CD4-positive, CD25-positive, alpha-beta regulatory T cell (primary cell): ENCODE results near the gene MYH14. TPM values are rescaled to one million over a fixed set of nuclear protein-coding genes. Genes with fewer than 3 reads are reported as not detected.

ENCODE experiments used
- ATAC-seq, 2 donors: fragments of 150-1000 bp; cut with Tn5 transposase; one replicate each; pipeline ENCODE4 v1.10.0; 2021; ENCODE audit warnings: low read depth in 2 of 2, moderate number of reproducible peaks in 2 of 2, moderate library complexity in 1 of 2
- DNase-seq, 3 donors: peaks; one replicate each; pipeline versions ENCODE4 v3.0.0 to v3.0.0-alpha.2; 2012 to 2022; ENCODE audit warnings: mixed read lengths in 1 of 3
- H3K27ac ChIP-seq: one replicate; pipeline ENCODE4 v1.7.0; 2013; ENCODE audit warnings: mild to moderate bottlenecking, low read length; ENCODE audit not compliant: insufficient read depth, poor library complexity, severe bottlenecking
- H3K27me3 ChIP-seq: one replicate; pipeline ENCODE4 v1.7.0; 2013; ENCODE audit warnings: low read length; ENCODE audit not compliant: control insufficient read depth, insufficient read depth
- H3K36me3 ChIP-seq: one replicate; pipeline ENCODE4 v1.7.0; 2013; ENCODE audit warnings: mild to moderate bottlenecking, low read length, moderate library complexity; ENCODE audit not compliant: control insufficient read depth, insufficient read depth
- H3K4me1 ChIP-seq: 2 replicates; pipeline ENCODE4 v1.7.0; 2013; ENCODE audit warnings: mild to moderate bottlenecking, low read length; ENCODE audit not compliant: insufficient read depth, control insufficient read depth, poor library complexity, severe bottlenecking
- H3K4me3 ChIP-seq: one replicate; pipeline ENCODE4 v1.7.0; 2013; ENCODE audit warnings: low read depth, mild to moderate bottlenecking, low read length, moderate library complexity
- H3K9me3 ChIP-seq, 2 experiments: 1 replicate in 1 of 2; 2 replicates in 1 of 2; pipeline ENCODE4 v1.7.0; 2013; ENCODE audit warnings: low read length in 2 of 2, mild to moderate bottlenecking in 1 of 2, moderate library complexity in 1 of 2; ENCODE audit not compliant: control insufficient read depth in 2 of 2
- H3K27ac Mint-ChIP-seq, 3 donors: one replicate each; pipeline ENCODE4 v1.8.0; 2020 to 2022; ENCODE audit warnings: mild to moderate bottlenecking in 3 of 3, mixed read lengths in 3 of 3, moderate library complexity in 2 of 3
- H3K27me3 Mint-ChIP-seq: one replicate; pipeline ENCODE4 v1.8.0; 2022; ENCODE audit warnings: mild to moderate bottlenecking, mixed read lengths
- H3K36me3 Mint-ChIP-seq: one replicate; pipeline ENCODE4 v1.8.0; 2020; ENCODE audit warnings: mixed read lengths
- H3K4me1 Mint-ChIP-seq, 4 donors: one replicate each; pipeline ENCODE4 v1.8.0; 2020 to 2022; ENCODE audit warnings: mixed read lengths in 4 of 4, mild to moderate bottlenecking in 1 of 4
- H3K4me3 Mint-ChIP-seq, 4 donors: one replicate each; pipeline ENCODE4 v1.8.0; 2020 to 2022; ENCODE audit warnings: mild to moderate bottlenecking in 4 of 4, mixed read lengths in 4 of 4, moderate library complexity in 3 of 4
- H3K9me3 Mint-ChIP-seq, 7 donors: one replicate each; pipeline ENCODE4 v1.8.0; 2020 to 2022; ENCODE audit warnings: mixed read lengths in 7 of 7, mild to moderate bottlenecking in 3 of 7, moderate library complexity in 2 of 7
- polyA plus RNA-seq, 4 donors: library from polyadenylated mRNA; unstranded; fragments of 300-500 nt; fragmentation: Illumina TruSeq; gene quantifications; one replicate each; pipeline ENCODE4 v1.2.3, GENCODE V29; 2021
- total RNA-seq: library from RNA; stranded (reverse); gene quantifications from one replicate; pipeline ENCODE4 v1.2.3, GENCODE V29; 2022

MYH14 gene
- total and polyA plus RNA-seq, 5 donors from 2014 or later: not detected

- peaks cover 13% of the 10 kb centered on the region for H3K27me3 Mint-ChIP-seq
- no peak overlapping the region for H3K27ac Mint-ChIP-seq
Observed at GRCh38 chr19:50192463-50193211, 10.8 kb upstream of the MYH14 start.

GRCh38 chr19:50195224-50195623 is 8.2 kb upstream of the MYH14 start:
- H3K36me3 Mint-ChIP-seq: peaks cover 5% of the 10 kb centered on the region
- peak overlapping the region in 1 of 4 donors; percentile 69 for H3K4me3 Mint-ChIP-seq
- ATAC-seq (no peak), DNase-seq (no peak)
- H3K27me3 Mint-ChIP-seq: peaks cover 22% of the 10 kb centered on the region
- peaks cover 0 to 2% (median 0%) of the 10 kb centered on the region in 4 donors for H3K4me1 Mint-ChIP-seq
- H3K4me1 ChIP-seq: no peaks in the 10 kb centered on the region
- H3K9me3 ChIP-seq: no peaks in the 10 kb centered on the region
- peaks cover 0 to 7% (median 2%) of the 10 kb centered on the region in 7 donors for H3K9me3 Mint-ChIP-seq
- no peak overlapping the region for H3K27ac Mint-ChIP-seq
- no peak overlapping the region for H3K27ac ChIP-seq
- no peaks in the 10 kb centered on the region for H3K27me3 ChIP-seq
- H3K4me3 ChIP-seq: no peak overlapping the region
- no peaks in the 10 kb centered on the region for H3K36me3 ChIP-seq

More at GRCh38 chr19:50192463-50193211, 10.8 kb upstream of the MYH14 start:
- peaks cover 0 to 6% (median 2%) of the 10 kb centered on the region in 7 donors for H3K9me3 Mint-ChIP-seq
- DNase-seq (no peak), ATAC-seq (no peak)
- H3K36me3 Mint-ChIP-seq: peaks cover 5% of the 10 kb centered on the region
- Histone ChIP-seq H3K4me3 (no peak overlapping the region), H3K4me1 (no peaks in the 10 kb centered on the region), H3K27ac (no peak overlapping the region), H3K9me3 (no peaks in the 10 kb centered on the region), H3K27me3 (no peaks in the 10 kb centered on the region), H3K36me3 (no peaks in the 10 kb centered on the region)
- peaks cover 0 to 2% (median 0%) of the 10 kb centered on the region in 4 donors for H3K4me1 Mint-ChIP-seq
- H3K4me3 Mint-ChIP-seq: no peak overlapping the region

- ATAC-seq (no peak), DNase-seq (no peak)
- H3K27me3 ChIP-seq: no peaks in the 10 kb centered on the region
- H3K9me3 ChIP-seq: no peaks in the 10 kb centered on the region
- Mint-ChIP-seq H3K27me3 (peaks cover 16% of the 10 kb centered on the region), H3K4me3 (no peak overlapping the region), H3K4me1 (peaks cover 0 to 2% (median 0%) of the 10 kb centered on the region in 4 donors), H3K36me3 (peaks cover 5% of the 10 kb centered on the region), H3K9me3 (peaks cover 0 to 8% (median 2%) of the 10 kb centered on the region in 7 donors), H3K27ac (no peak overlapping the region)
- H3K4me1 ChIP-seq: no peaks in the 10 kb centered on the region
- no peaks in the 10 kb centered on the region for H3K36me3 ChIP-seq
- H3K4me3 ChIP-seq: no peak overlapping the region
- H3K27ac ChIP-seq: no peak overlapping the region
Observed at GRCh38 chr19:50196322-50196932, 7.0 kb upstream of the MYH14 start.

GRCh38 chr19:50197348-50197747 is 6.1 kb upstream of the MYH14 start:
- Mint-ChIP-seq H3K27me3 (peaks cover 21% of the 10 kb centered on the region), H3K9me3 (peaks cover 0 to 10% (median 5%) of the 10 kb centered on the region in 7 donors), H3K4me1 (peaks cover 0 to 2% (median 0%) of the 10 kb centered on the region in 4 donors), H3K36me3 (peaks cover 5% of the 10 kb centered on the region), H3K27ac (no peak overlapping the region), H3K4me3 (no peak overlapping the region)
- ATAC-seq (no peak), DNase-seq (no peak)
- Histone ChIP-seq H3K36me3 (no peaks in the 10 kb centered on the region), H3K27me3 (no peaks in the 10 kb centered on the region), H3K4me1 (no peaks in the 10 kb centered on the region), H3K27ac (no peak overlapping the region), H3K4me3 (no peak overlapping the region), H3K9me3 (no peaks in the 10 kb centered on the region)

- H3K4me3 ChIP-seq: no peak overlapping the region
- Mint-ChIP-seq H3K27ac (no peak overlapping the region), H3K27me3 (peaks cover 22% of the 10 kb centered on the region), H3K9me3 (peaks cover 0 to 8% (median 2%) of the 10 kb centered on the region in 7 donors), H3K36me3 (no peaks in the 10 kb centered on the region), H3K4me1 (no peaks in the 10 kb centered on the region), H3K4me3 (no peak overlapping the region)
- no peaks in the 10 kb centered on the region for H3K36me3 ChIP-seq
- no peak overlapping the region for H3K27ac ChIP-seq
- no peaks in the 10 kb centered on the region for H3K27me3 ChIP-seq
- ATAC-seq: no peak
- DNase-seq: no peak
- H3K9me3 ChIP-seq: no peaks in the 10 kb centered on the region
- H3K4me1 ChIP-seq: peaks cover 3% of the 10 kb centered on the region
Observed at GRCh38 chr19:50198431-50199258, 4.8 kb upstream of the MYH14 start.

GRCh38 chr19:50199259-50199555 is 4.2 kb upstream of the MYH14 start:
- Mint-ChIP-seq H3K4me1 (peaks cover 0 to 2% (median 0%) of the 10 kb centered on the region in 4 donors), H3K4me3 (no peak overlapping the region), H3K27ac (no peak overlapping the region), H3K9me3 (peaks cover 0 to 8% (median 2%) of the 10 kb centered on the region in 7 donors), H3K36me3 (no peaks in the 10 kb centered on the region), H3K27me3 (peaks cover 27% of the 10 kb centered on the region)
- Histone ChIP-seq H3K27ac (no peak overlapping the region), H3K27me3 (peaks cover 2% of the 10 kb centered on the region), H3K9me3 (no peaks in the 10 kb centered on the region), H3K36me3 (no peaks in the 10 kb centered on the region), H3K4me1 (peaks cover 4% of the 10 kb centered on the region), H3K4me3 (no peak overlapping the region)
- ATAC-seq (no peak), DNase-seq (no peak)

- DNase-seq: no peak
- no peak for ATAC-seq
- peaks cover 7% of the 10 kb centered on the region for H3K4me1 ChIP-seq
- Mint-ChIP-seq H3K4me3 (no peak overlapping the region), H3K4me1 (peaks cover 0 to 6% (median 2%) of the 10 kb centered on the region in 4 donors), H3K27ac (no peak overlapping the region), H3K27me3 (peaks cover 44% of the 10 kb centered on the region), H3K9me3 (peaks cover 0 to 10% (median 1%) of the 10 kb centered on the region in 7 donors), H3K36me3 (no peaks in the 10 kb centered on the region)
- H3K9me3 ChIP-seq: no peaks in the 10 kb centered on the region
- no peaks in the 10 kb centered on the region for H3K36me3 ChIP-seq
- H3K27me3 ChIP-seq: peaks cover 8% of the 10 kb centered on the region
- no peak overlapping the region for H3K4me3 ChIP-seq
- H3K27ac ChIP-seq: no peak overlapping the region
Observed at GRCh38 chr19:50202386-50202785, 1.0 kb upstream of the MYH14 start.
